NT2/D1 (cell line): ENCODE results near the gene ALDH1L2.
A peak's percentile ranks its signal among the peaks of the same experiment; 100 is the strongest.
"Not testable (repeated sequence)": the region's sequence is repeated elsewhere in the genome, so short reads cannot be mapped to it uniquely, and the experiment has no call there.

ENCODE experiments used
- DNase-seq: peaks from one replicate; pipeline ENCODE4 v3.0.0-alpha.2; 2011; ENCODE audit warnings: low read depth, low spot score
- H3K27me3 ChIP-seq: 2 replicates; pipeline ENCODE4 v1.6.0; 2011; ENCODE audit warnings: mild to moderate bottlenecking; ENCODE audit not compliant: insufficient read length, insufficient read depth
- H3K36me3 ChIP-seq: 2 replicates; pipeline ENCODE4 v1.6.1; 2011; ENCODE audit warnings: mild to moderate bottlenecking, low read length, mixed read lengths; ENCODE audit not compliant: insufficient read depth, insufficient read length
- H3K4me1 ChIP-seq: 2 replicates; pipeline ENCODE4 v1.5.1; 2011; ENCODE audit not compliant: insufficient read depth, insufficient read length
- H3K4me3 ChIP-seq: 2 replicates; pipeline ENCODE4 v1.5.1; 2011; ENCODE audit warnings: low read depth; ENCODE audit not compliant: insufficient read length
- H3K9ac ChIP-seq: 2 replicates; pipeline ENCODE4 v1.6.0; 2011; ENCODE audit warnings: low read depth; ENCODE audit not compliant: insufficient read length
- H3K9me3 ChIP-seq: 2 replicates; pipeline ENCODE4 v1.5.1; 2011; ENCODE audit warnings: mild to moderate bottlenecking, low read length; ENCODE audit not compliant: insufficient read depth
- SUZ12 ChIP-seq: IDR thresholded peaks from 2 replicates; pipeline ENCODE4 v1.6.1; 2011; ENCODE audit not compliant: insufficient read length, insufficient read depth; ENCODE audit errors: extremely low read depth
- YY1 ChIP-seq: IDR thresholded peaks from 2 replicates; pipeline ENCODE4 v1.6.1; 2011; ENCODE audit not compliant: insufficient read length, insufficient read depth
- ZNF274 ChIP-seq: IDR thresholded peaks from 2 replicates; pipeline ENCODE4 v1.6.1; 2011; ENCODE audit warnings: mild to moderate bottlenecking, low read depth, low read length

Gene ALDH1L2

GRCh38 chr12:105099356-105099755, 15.1 kb upstream of the ALDH1L2 start:
- Histone ChIP-seq H3K36me3 (no peaks in the 10 kb centered on the region), H3K9ac (no peak overlapping the region), H3K4me3 (no peak overlapping the region), H3K27me3 (no peaks in the 10 kb centered on the region), H3K4me1 (no peaks in the 10 kb centered on the region), H3K9me3 (peaks cover 20% of the 10 kb centered on the region)
- TF ChIP-seq SUZ12 = no peak
- TF ChIP-seq YY1 = no peak
- no peak for TF ChIP-seq ZNF274
- DNase-seq = no peak

DNA sequence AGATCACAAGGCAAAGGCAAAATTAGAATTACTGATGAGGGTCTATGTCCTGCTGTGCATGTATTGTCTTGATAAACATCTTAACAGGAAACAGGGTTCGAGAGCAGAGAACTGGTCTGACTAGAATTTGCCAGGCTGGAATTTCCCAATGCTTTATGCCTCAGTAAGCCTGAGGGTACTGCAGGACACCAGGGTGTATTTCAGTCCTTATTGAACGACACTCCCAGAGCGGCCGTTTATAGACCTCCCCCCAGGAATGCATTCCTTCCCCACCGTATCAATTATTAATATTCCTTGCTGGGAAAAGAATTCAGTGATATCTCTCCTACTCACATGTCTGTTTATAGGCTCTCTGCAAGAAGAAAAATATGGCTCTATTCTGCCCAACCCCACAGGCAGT, 11.1 kb upstream of the ALDH1L2 start:
- H3K9me3 ChIP-seq = peaks cover 26% of the 10 kb centered on the region
- not testable (repeated sequence) for H3K4me3 ChIP-seq, H3K36me3 ChIP-seq, DNase-seq, H3K9ac ChIP-seq, H3K4me1 ChIP-seq, H3K27me3 ChIP-seq

DNA sequence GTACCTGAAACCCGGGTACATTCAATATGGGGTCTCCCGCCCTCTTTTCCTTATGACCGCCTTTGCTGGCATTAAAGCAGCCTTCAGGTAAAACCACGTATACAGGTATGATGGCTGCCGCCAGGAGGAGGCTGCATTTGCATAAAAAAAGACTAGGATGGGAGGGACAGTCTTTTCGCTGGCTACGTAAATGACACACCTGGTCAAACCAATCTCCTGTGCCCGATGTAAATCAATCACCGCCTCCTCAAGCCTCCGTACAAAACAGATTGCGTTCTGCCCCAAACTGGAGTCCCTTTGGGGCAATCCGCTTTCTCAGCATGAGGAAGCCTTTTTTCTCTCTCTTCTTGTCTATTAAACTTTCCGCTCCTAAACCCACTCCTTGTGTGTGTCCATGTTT, 8.1 kb upstream of the ALDH1L2 start:
- Histone ChIP-seq H3K27me3 (no peaks in the 10 kb centered on the region), H3K9me3 (peaks cover 26% of the 10 kb centered on the region), H3K4me3 (peak overlapping the region; percentile 16), H3K36me3 (no peaks in the 10 kb centered on the region), H3K9ac (no peak overlapping the region), H3K4me1 (no peaks in the 10 kb centered on the region)
- TF ChIP-seq ZNF274 (no peak), SUZ12 (no peak), YY1 (no peak)
- DNase-seq = peak; percentile 39

GRCh38 chr12:105091476-105092206, 7.4 kb upstream of the ALDH1L2 start:
- Histone ChIP-seq H3K9me3 (peaks cover 30% of the 10 kb centered on the region), H3K4me3 (no peak overlapping the region), H3K4me1 (no peaks in the 10 kb centered on the region), H3K9ac (no peak overlapping the region), H3K36me3 (no peaks in the 10 kb centered on the region), H3K27me3 (no peaks in the 10 kb centered on the region)
- no peak for DNase-seq
- no peak for TF ChIP-seq ZNF274
- no peak for TF ChIP-seq YY1

GRCh38 chr12:105090361-105090760, 6.1 kb upstream of the ALDH1L2 start:
- no peaks in the 10 kb centered on the region for H3K27me3 ChIP-seq
- no peak overlapping the region for H3K9ac ChIP-seq
- TF ChIP-seq SUZ12 (no peak), YY1 (peak; percentile 49)
- no peak overlapping the region for H3K4me3 ChIP-seq
- no peaks in the 10 kb centered on the region for H3K4me1 ChIP-seq
- peaks cover 23% of the 10 kb centered on the region for H3K9me3 ChIP-seq
- DNase-seq = no peak
- H3K36me3 ChIP-seq = no peaks in the 10 kb centered on the region

DNA sequence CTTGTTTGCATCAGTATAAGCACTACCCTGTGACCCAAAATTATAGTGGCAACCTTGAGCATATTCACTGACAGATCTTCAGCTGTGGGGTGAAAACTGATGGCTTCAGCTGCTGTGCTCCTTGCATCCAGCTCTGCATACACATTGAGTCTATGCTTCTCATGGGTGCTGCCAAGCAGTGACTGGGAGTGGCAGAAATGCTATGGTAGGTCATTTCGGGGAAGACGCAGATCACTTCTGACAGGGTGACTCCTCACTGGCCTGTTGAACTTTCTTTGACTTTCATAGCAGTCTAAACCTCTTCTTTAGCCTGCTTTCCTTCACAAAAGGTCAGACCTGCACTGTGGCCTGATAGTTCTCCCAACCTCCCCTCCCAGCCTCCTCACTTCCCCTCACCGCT, 5.6 kb upstream of the ALDH1L2 start:
- Histone ChIP-seq H3K9me3 (peaks cover 18% of the 10 kb centered on the region), H3K36me3 (no peaks in the 10 kb centered on the region), H3K9ac (no peak overlapping the region), H3K4me1 (no peaks in the 10 kb centered on the region), H3K27me3 (peaks cover under 1% of the 10 kb centered on the region), H3K4me3 (no peak overlapping the region)
- DNase-seq = no peak
- TF ChIP-seq YY1 (no peak), ZNF274 (no peak), SUZ12 (no peak)

DNA sequence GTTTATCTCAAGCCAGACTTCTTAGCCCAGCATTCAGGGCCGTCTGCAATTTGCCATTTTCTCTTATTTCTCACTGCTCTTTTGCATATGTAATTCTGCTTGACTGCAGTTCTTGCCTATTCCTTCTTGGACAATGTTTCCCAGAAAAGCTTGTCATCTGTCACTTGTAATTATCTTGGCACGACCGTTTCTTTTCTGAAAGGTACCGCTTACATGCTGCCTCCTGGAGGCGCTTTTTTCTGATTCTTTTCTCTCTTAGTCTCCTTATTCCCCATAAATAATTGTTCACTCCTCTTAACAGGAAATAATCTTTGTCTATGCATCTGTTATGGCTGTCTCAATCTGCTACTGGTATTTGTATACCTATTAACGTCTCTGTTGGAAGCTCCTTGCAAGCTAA, 1.2 kb upstream of the ALDH1L2 start:
- no peak overlapping the region for H3K4me3 ChIP-seq
- DNase-seq = no peak
- no peaks in the 10 kb centered on the region for H3K4me1 ChIP-seq
- peaks cover 7% of the 10 kb centered on the region for H3K9me3 ChIP-seq
- peaks cover 23% of the 10 kb centered on the region for H3K27me3 ChIP-seq
- TF ChIP-seq YY1 (no peak), ZNF274 (no peak), SUZ12 (no peak)
- no peaks in the 10 kb centered on the region for H3K36me3 ChIP-seq
- H3K9ac ChIP-seq = no peak overlapping the region

DNA sequence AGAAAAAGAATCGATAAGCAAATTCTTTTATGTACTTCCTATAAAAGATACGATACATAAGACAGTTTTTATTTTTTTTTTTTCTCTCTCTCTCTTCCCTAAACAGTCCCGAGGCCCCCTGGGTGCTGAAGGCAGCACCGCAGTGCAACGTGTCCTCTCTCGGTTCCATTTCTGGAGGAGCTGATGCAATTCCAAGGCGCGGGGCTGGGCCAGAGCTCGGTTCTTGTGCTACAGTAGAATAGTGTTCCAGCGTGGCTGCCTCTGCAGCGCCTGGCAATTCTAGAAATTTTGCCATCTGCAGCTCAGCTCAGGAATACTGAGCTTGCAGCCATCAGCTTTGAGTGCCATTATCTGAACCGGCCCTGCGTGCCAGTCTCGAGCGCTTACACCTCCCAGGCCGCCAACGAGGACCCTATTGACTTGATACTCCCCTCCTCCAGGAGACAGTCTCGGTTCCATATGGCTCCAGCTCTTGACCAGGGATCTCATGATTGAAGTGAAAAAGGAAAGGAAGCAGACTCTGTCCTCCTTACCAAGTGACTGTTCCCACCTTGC, 630 bp downstream of the ALDH1L2 start:
- Histone ChIP-seq H3K9me3 (peaks cover 7% of the 10 kb centered on the region), H3K4me3 (peak overlapping the region; percentile 54), H3K4me1 (no peaks in the 10 kb centered on the region), H3K36me3 (no peaks in the 10 kb centered on the region), H3K9ac (peak overlapping the region; percentile 44), H3K27me3 (peaks cover 23% of the 10 kb centered on the region)
- TF ChIP-seq SUZ12 = no peak
- TF ChIP-seq ZNF274 = no peak
- no peak for TF ChIP-seq YY1
- DNase-seq = no peak
